HG02642 (cell line): ENCODE data around the gene C3AR1.

Source experiments
- ATAC-seq: cut with Tn5 transposase; IDR thresholded peaks from one replicate; pipeline ENCODE4 v1.9.1; 2021; ENCODE audit warnings: mild to moderate bottlenecking; ENCODE audit not compliant: unreplicated experiment, poor library complexity

The C3AR1 gene

GRCh38 chr12:8058506-8058905 is 7.7 kb downstream of the C3AR1 start:
- no peak for ATAC-seq

DNA sequence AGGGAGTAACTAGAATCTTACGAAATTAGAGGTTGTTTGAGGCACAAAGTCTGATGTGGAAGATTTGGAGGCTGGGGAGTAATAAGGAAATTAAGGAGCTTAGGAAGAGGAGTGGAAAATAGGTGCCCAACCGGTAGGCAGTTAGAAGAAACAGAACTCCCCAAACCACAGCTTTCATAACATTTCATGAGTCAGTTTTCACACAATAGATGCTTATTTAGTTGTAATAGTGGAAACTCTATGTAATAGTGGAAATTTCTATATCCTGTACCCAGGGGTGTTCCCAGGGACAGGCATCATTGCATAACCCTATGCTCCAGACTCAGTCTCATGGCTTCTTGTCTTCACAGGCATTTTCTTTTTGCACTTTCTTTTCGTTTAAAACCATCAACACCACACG is 8.3 kb downstream of the C3AR1 start:
- no peak for ATAC-seq

DNA sequence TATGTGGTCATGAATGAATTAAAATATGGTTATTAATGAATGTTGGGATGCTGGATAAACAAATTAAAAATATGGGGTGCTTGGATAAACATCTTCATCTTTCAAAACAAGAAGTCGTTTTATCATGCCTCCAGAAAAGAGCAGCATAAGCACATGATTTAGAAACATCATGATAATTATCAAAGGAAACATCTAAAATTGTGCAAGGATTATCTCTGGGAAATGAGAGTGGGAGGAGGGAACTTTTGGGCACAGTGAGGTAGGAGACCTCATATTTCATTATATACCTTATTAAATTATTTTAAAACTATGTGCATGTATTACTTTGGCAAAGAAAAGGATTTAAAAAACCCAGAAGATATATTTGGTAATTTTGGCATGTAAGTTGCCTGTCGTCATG is 8.9 kb downstream of the C3AR1 start:
- no peak for ATAC-seq

- ATAC-seq: no peak
These were observed 11.3 kb downstream of the C3AR1 start for GRCh38 chr12:8054816-8055215.

DNA sequence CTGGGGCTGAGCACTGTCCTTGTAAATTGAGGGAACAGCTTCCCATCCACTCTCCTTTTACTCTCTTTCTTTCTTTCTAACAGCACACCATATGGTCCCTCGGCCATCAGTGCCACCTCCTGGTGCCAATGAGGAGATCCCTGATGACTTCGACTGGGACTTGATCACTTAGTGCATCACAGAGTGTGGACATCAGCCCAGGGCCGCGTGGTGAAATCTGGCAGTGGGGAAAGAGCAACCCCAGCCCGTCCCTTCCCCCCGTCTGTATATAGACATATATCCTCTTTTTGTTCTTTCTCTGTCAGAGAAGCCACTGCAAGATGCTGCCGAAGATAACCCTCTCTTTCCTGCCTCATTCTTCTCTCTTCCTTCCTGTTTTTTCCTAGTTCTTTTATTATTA is 13.5 kb downstream of the C3AR1 start:
- ATAC-seq: no peak

GRCh38 chr12:8050600-8051250 is 15.4 kb downstream of the C3AR1 start:
- ATAC-seq: no peak

GRCh38 chr12:8048906-8049305 is 17.3 kb downstream of the C3AR1 start:
- no peak for ATAC-seq

- ATAC-seq: no peak
These were observed 18.3 kb downstream of the C3AR1 start for GRCh38 chr12:8047842-8048241.

DNA sequence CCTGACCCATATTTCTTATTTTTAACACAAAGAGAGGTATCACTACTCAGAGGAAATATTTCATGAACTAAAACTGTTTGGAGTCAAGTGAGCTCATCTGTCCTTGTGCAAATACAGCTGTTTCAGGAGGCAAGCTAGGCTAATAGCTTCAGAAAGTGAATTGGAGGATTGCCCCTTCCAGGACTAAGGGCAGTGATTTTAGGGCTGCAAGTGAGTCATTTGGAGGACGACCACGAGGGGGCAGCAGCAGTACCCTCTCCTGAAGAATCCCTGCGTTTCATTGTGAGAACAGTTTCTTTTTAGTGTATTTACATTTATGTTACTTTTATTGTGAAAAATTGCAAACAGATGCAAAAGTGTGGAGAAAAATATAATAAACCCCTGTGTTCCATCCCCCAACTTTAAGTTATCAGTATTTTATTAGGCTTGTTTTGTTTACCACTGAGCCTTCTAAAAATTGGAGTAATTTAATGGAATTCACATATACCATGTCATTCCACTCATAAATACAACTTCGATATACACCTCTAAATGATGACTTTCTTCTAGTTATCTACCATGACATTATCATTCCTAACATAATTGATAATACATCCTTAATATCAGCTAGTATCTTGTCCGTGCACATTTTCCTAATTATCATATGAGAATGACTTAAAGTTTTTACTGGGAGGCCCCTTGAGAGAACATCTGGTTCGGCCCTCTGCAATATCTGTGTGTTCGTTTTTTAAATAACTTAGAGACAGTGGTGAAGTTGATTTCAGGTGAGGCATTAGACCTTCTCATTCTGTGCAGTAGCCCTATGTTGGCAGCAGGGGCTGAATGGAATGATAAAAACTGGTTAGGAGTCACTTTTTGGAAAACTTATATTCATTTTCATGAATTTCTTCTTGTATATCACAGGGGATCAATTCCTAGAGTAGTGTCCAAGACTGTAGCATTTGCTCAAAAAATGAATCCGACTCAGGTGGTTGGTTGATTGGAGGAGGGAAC is 19.9 kb downstream of the C3AR1 start:
- no peak for ATAC-seq

DNA sequence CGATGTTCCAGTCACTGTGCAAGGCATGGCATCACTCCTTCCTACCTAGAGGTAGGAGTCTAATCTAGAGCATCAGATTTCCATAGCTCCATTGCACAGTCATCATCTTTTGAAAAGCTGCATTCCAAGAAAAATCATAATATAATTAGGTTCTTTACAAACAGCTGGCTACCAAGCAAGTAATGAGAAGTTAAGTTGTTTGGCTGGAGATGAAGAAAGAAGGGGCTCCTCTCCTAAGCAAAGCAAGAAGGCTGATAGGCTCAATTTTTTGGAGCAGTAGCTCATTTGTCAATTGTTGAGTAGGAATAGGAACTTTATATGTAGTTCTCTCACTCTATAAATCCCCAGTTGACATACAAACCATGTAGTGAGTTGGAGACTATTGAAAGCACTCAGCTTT is 25.4 kb downstream of the C3AR1 start:
- no peak for ATAC-seq

- no peak for ATAC-seq
These were observed 27.5 kb downstream of the C3AR1 start for GRCh38 chr12:8038659-8039114.

DNA sequence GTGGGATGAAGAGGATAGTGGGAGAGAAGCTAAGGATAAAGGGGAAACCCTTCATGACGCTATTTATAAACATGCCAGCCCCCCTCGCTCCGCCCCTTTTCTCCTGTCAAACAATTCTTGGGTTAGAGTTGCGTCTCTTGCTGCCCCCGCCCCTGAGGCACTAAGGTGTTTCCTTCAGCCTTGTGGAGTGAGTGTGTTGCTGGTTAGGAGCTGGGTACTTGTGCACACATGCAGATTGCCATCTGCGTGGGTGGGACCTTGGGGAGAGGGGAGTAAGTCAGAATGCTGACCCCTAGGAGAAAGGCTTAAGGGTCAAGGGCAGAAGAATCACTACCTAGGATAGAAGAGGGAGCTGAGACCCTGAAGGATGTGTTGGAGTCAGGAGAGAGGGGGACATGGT is 28.2 kb downstream of the C3AR1 start:
- no peak for ATAC-seq

- no peak for ATAC-seq
These were observed 29.0 kb downstream of the C3AR1 start for GRCh38 chr12:8037046-8037663.

DNA sequence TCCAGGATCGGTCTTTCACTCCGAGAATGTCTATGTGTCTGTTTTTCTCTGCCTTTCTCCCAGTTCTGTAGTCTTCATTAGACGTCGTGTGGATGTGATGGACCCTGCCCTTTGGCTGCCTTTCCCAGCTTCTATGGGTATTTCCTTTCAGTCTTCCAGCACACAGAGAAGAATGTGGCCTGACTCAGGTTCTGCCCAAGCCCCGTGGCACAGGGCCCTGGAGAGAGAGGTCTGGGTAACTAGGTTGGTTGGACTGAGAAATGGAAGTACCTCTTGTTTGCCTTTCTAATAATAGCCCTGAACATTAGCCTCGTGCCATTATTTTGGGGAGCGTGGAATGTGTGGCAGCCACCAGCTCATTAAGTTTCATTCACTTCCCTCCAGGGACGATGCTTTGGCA is 29.8 kb downstream of the C3AR1 start:
- ATAC-seq: no peak

GRCh38 chr12:8035440-8036010 is 30.6 kb downstream of the C3AR1 start:
- no peak for ATAC-seq

- no peak for ATAC-seq
These were observed 31.4 kb downstream of the C3AR1 start for GRCh38 chr12:8034802-8035201.

DNA sequence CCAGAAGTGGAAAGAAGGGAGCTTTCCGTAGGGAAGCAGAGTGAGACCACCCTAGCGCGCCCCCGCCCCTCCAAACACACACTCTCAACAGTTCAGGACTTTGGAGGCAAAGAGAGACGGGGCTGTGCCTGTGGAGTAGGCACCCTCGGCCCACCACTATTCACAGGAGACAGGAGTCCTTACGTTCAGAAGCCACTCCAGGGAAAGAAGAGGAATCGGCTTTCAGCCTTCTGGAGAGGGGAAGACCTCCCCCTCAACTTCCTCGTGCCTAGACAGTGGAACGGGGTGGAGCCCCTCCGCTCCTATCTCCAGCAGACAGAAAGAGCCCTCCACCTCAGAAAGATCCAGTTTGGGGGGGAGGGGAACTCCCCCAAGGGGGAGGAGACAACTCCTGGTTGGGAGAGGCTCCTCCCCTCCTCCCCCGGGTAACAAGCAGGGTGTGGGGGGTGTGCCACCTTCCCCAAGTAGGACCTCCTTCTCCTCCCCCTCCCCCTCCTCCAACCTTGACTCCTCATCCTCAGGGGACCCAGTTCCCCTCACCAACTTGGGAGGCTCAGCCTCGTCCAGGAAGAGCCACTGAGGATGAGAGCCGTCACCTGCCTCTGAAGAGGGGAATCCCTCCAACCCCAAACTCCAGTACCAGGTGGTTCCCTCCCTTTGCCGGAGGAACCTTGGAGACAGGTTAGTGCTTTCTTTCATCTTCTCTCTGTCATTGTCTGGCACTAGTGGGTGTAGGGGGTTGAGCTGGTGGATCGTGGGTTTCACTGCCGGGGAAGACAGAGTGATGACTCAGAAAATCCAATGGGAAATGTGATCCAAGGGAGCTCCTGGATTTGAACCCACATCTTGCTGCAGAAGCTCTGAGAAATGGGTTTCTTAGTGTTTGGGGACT is 32.8 kb downstream of the C3AR1 start:
- peak; percentile 25 for ATAC-seq

DNA sequence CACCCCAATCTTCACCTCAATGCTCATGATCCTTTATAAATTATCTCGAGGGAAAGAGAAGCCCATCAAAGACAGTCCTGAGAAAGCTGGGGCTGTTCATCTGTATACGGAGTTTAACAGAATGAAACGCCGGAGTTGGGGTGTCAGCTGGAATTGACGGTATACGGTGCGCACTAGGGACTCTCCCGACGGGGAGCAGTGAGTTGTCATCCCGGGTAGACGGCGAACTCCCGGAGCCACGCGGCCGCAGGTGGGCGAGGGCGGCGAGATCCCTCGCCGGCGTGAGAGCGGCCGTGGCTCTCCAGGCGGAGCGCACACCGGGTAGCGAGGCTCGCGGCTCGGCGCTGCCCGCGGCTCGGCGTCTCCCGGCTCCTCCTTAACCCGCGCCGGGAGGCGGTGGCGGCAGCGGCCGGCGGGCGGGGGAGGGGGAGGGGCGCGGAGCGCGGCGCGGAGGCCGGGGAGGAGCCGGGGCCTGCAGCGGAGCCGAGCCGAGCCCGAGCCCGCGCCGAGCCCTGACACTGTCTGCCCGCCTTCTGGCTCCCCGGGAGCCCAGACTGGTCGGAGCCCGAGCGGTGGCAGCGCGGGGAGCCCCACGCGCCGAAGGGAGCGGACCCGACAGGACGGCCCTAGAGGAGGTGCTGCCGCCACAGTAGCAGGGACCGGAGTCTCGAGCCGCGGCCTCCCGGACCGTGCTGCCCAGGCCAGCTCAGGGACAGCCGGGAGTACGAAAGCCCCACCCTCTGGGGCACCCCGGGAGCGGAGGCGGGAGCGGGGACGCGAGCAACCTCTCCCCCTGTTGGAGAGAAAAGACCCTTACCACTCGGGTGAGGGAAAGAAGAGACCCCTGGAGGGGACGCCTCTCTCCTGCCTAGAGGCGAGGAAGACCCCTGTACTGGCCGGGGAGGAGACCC is 33.7 kb downstream of the C3AR1 start, which contains the start of gene FOXJ2:
Gene FOXJ2 (plus strand): TSS at position 475 of the 911 bp plus-strand sequence. CDS start 7,117 bp downstream, outside the sequence.
- peak; percentile 77 for ATAC-seq

- ATAC-seq: no peak
These were observed 34.3 kb downstream of the C3AR1 start for GRCh38 chr12:8031872-8032241.
